BE2C (cell line): ENCODE results near the gene NCAN.
A peak's percentile ranks its signal among the peaks of the same experiment; 100 is the strongest.

ENCODE experiments used
- DNase-seq: peaks from one replicate; pipeline ENCODE4 v3.0.0-alpha.2; 2020
- H3K27me3 ChIP-seq: fragments of 250-450 bp; sonication (Bioruptor Pico); 2 replicates; pipeline ENCODE4 v1.5.1; 2020; ENCODE audit warnings: mild to moderate bottlenecking
- H3K36me3 ChIP-seq: fragments of 250-450 bp; sonication (Bioruptor Pico); 2 replicates; pipeline ENCODE4 v1.5.1; 2020; ENCODE audit warnings: mild to moderate bottlenecking
- H3K4me1 ChIP-seq: fragments of 250-450 bp; sonication (Bioruptor Pico); 2 replicates; pipeline ENCODE4 v1.5.1; 2020
- H3K4me3 ChIP-seq: 2 replicates; pipeline ENCODE4 v1.5.1; 2011; ENCODE audit warnings: low read depth, low read length
- H3K9me3 ChIP-seq: fragments of 250-450 bp; sonication (Bioruptor Pico); 2 replicates; pipeline ENCODE4 v1.5.1; 2020
- TF ChIP-seq, protein P1 (sequence below): IDR thresholded peaks from 2 replicates; pipeline ENCODE4 v1.5.1; 2012; ENCODE audit warnings: mild to moderate bottlenecking, low read depth, low read length

Gene NCAN

DNA sequence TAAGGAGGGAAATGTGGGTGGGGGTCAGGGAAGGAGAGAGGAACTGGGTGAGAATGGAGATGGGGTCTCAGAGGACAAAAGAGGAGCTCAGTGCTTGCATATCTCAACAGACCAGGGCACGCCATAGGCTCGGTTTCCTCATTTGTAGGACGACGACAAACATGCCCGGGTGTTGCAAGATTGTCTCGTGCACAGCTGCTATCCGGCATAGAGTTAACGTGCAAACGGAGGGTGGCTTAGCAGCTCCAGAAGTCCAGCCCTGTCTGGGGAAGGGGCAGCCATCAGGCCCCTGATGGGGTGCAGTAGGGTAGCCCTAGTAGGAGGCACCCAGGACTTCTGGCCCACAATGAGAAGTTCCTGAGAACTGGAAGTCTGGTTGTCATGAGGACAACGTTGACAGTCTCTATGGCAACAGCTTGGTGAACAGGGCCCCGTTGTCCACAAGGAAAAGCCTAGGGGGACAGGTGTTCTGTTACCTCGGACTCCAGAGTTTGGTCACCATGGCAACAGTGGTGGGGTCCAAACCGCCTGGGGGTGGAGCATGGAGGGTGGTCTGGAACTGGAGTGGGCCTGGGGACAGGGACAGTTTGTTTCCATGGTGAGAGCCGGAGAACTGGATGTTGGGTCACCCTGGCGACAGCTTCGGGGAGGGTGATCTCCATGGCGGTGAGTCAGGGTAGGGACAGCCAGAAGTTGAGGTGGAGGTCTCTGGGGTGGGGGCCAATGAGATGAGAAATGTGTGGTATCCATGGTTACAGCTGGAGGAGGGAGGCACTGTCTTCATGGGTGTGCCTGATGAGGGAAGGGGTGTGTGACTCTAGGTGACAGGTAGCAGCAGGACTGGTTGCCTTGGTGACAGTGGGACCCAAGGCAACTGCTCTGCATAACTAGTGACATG, 44.6 kb downstream of the NCAN start:
- TF ChIP-seq, protein P1, sequence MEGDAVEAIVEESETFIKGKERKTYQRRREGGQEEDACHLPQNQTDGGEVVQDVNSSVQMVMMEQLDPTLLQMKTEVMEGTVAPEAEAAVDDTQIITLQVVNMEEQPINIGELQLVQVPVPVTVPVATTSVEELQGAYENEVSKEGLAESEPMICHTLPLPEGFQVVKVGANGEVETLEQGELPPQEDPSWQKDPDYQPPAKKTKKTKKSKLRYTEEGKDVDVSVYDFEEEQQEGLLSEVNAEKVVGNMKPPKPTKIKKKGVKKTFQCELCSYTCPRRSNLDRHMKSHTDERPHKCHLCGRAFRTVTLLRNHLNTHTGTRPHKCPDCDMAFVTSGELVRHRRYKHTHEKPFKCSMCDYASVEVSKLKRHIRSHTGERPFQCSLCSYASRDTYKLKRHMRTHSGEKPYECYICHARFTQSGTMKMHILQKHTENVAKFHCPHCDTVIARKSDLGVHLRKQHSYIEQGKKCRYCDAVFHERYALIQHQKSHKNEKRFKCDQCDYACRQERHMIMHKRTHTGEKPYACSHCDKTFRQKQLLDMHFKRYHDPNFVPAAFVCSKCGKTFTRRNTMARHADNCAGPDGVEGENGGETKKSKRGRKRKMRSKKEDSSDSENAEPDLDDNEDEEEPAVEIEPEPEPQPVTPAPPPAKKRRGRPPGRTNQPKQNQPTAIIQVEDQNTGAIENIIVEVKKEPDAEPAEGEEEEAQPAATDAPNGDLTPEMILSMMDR = no peak
- Histone ChIP-seq H3K27me3 (peaks cover 15% of the 10 kb centered on the region), H3K9me3 (peaks cover 5% of the 10 kb centered on the region), H3K36me3 (no peaks in the 10 kb centered on the region), H3K4me1 (peaks cover 6% of the 10 kb centered on the region; the same call in 1 of the 2 replicates), H3K4me3 (no peak overlapping the region)
- DNase-seq = peak; percentile 24

DNA sequence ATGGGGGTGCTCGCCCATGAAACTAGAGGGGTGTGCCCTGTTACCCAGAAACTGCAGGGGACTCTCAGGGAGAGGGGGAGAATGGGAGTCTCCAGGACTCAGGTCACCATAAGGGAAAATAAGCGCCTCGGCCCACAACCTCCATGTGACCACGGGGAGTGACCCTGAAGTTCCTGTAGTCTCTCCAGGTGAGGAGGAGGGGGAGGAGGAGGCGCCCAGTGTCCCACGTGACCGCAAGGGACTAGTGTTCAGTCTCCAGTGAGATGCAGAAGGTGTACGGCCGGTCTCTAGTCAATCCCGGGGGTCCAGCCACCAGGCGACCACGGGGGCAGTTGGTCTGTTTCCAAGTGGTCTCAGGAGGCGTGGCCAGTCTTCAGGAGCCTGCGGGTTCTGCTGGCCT, 45.4 kb downstream of the NCAN start:
- TF ChIP-seq, protein P1 = no peak
- peaks cover 6% of the 10 kb centered on the region; the same call in 1 of the 2 replicates for H3K4me1 ChIP-seq
- no peak for DNase-seq

DNA sequence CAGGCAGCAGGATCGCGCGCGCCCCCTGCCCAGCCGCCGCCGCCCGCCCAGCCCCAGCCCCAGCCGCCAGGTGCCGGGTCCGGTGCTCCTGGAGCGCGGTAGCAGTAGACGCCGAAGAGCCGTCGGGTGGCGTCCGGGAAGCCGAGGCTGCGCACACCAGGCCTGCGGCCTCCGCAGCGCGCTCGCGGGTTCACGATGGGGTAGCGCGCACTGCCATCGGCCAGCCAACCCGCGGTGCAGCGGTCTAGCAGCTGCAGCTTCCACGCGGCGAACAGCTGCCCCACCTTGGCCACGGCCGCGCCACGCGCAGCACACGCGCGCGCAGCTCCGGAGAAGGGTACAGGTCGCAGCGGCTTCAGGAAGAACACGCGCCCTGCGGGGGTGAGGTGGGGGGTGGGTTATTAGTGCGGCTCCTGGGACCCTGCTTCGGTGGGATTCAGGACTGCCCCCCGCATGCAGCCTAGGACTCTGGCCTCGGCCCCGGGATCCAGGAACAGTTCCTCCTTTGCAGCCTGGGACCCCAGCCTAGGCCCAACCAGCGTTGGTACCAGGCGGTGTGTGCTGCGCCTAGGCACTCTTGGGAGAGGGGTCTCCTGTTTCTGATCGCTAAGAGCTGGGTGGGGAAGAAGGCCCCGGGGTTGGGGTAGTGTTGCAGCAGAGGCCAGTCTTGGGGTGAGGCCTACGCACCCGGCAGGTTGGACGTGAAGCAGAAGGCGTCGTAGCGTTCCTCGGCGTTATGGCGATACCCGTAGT, 46.3 kb downstream of the NCAN start:
- H3K27me3 ChIP-seq = peaks cover 26% of the 10 kb centered on the region
- no peak for DNase-seq
- no peak overlapping the region for H3K4me3 ChIP-seq
- peaks cover 5% of the 10 kb centered on the region for H3K9me3 ChIP-seq
- H3K36me3 ChIP-seq = no peaks in the 10 kb centered on the region
- H3K4me1 ChIP-seq = peaks cover 6% of the 10 kb centered on the region; the same call in 1 of the 2 replicates
- TF ChIP-seq, protein P1 = no peak

More for the DNA sequence above, 45.4 kb downstream of the NCAN start:
- Histone ChIP-seq H3K9me3 (peaks cover 5% of the 10 kb centered on the region), H3K4me3 (no peak overlapping the region), H3K36me3 (no peaks in the 10 kb centered on the region), H3K27me3 (peaks cover 17% of the 10 kb centered on the region)

DNA sequence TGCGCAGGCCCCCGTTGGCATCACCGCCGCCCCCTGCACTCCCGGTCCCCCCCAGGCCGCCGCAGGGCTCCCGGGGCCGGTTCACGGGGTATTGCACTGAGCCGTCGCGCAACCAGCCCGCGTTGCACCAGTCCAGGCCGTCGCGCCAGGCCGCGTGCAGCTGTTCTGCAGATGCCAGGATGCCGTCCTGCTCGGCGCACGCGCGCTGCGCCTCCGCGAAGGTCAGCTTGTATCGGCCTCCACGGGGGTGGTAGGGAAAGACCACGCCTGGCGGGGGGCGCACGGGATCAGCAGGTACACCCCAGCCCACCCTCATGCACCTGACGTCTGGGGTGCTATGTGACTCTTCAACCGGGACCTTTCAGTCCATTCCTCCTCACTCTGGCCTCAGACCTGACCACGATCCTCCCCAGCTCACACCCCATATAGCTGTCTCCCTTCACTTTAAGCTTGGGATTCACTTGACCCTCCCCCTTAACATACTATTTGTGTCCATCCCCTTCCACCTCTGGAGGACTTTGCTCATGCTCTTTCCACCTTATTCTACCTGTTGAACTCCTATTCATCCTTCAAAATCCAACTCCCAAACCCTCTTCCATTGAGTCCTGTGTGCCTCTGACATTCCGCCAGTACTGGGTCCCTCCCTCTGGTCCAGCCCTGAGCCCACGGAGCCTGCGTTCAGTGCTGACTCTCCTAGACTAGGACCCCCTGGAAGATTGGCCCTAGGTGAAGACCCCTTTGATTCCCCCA, 47.0 kb downstream of the NCAN start:
- TF ChIP-seq, protein P1 = no peak
- Histone ChIP-seq H3K9me3 (peaks cover 5% of the 10 kb centered on the region), H3K4me3 (no peak overlapping the region), H3K36me3 (no peaks in the 10 kb centered on the region), H3K4me1 (peaks cover 6% of the 10 kb centered on the region; the same call in 1 of the 2 replicates), H3K27me3 (peaks cover 28% of the 10 kb centered on the region)
- DNase-seq = no peak

DNA sequence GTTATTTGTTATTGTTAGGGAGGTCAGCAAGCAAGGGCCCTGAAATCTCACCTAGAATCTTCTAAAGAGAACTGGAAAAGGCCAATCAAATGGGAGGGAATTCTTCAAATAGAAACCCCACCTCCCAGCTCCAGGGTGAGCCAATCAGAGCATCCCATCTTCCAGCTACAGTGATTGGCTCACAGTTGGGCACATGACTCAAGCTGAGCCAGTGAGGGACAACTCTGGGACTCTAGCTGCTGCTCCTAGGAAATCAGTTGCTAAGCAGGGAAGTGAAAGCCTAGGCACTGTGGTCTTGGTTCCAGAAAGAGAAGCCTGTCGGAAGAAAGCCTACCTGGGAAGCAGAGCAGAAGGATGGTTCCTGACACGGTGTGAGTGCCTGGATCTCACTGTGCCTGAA, 48.0 kb downstream of the NCAN start:
- Histone ChIP-seq H3K4me3 (no peak overlapping the region), H3K27me3 (peaks cover 23% of the 10 kb centered on the region), H3K4me1 (peaks cover 6% of the 10 kb centered on the region; the same call in 1 of the 2 replicates), H3K9me3 (peaks cover 5% of the 10 kb centered on the region), H3K36me3 (no peaks in the 10 kb centered on the region)
- DNase-seq = peak; percentile 74
- TF ChIP-seq, protein P1 = no peak
